RWPE2 (cell line): ENCODE measurements around the gene PTGDR2.

Source experiments
- ATAC-seq: fragments of 200-7000 bp; cut with Tn5 transposase; 3 replicates; pipeline ENCODE4 v1.9.1; 2021; ENCODE audit warnings: low read depth
- DNase-seq: peaks from one replicate; pipeline ENCODE4 v3.0.0-alpha.2; 2020; ENCODE audit warnings: low spot score
- H3K27ac ChIP-seq: fragments of 450-650 bp; 2 replicates; pipeline ENCODE4 v1.5.1; 2017; ENCODE audit warnings: mild to moderate bottlenecking; ENCODE audit not compliant: poor library complexity, severe bottlenecking
- H3K27me3 ChIP-seq: fragments of 250-450 bp; sonication (Bioruptor Pico); 2 replicates; pipeline ENCODE4 v1.5.1; 2021; ENCODE audit warnings: mild to moderate bottlenecking, moderate library complexity; ENCODE audit not compliant: insufficient read depth, poor library complexity, severe bottlenecking
- H3K36me3 ChIP-seq: fragments of 250-450 bp; sonication (Bioruptor Pico); 2 replicates; pipeline ENCODE4 v1.5.1; 2020; ENCODE audit warnings: low read depth, mild to moderate bottlenecking, moderate library complexity
- H3K4me1 ChIP-seq: fragments of 250-450 bp; sonication (Bioruptor Pico); 2 replicates; pipeline ENCODE4 v1.5.1; 2021; ENCODE audit warnings: mild to moderate bottlenecking, moderate library complexity; ENCODE audit not compliant: insufficient read depth, poor library complexity, severe bottlenecking
- H3K4me3 ChIP-seq: fragments of 250-450 bp; sonication (Bioruptor Pico); 2 replicates; pipeline ENCODE4 v1.5.1; 2021; ENCODE audit warnings: mild to moderate bottlenecking, moderate library complexity; ENCODE audit not compliant: severe bottlenecking
- H3K9me3 ChIP-seq: fragments of 250-450 bp; sonication (Bioruptor Pico); 2 replicates; pipeline ENCODE4 v1.5.1; 2021; ENCODE audit warnings: mild to moderate bottlenecking, moderate library complexity; ENCODE audit not compliant: severe bottlenecking
- TF ChIP-seq, protein P1 (sequence below): fragments of 450-650 bp; IDR thresholded peaks from one replicate; pipeline ENCODE4 v1.5.1; 2017; ENCODE audit warnings: mild to moderate bottlenecking, moderate library complexity; ENCODE audit not compliant: poor library complexity, severe bottlenecking

The PTGDR2 gene

DNA sequence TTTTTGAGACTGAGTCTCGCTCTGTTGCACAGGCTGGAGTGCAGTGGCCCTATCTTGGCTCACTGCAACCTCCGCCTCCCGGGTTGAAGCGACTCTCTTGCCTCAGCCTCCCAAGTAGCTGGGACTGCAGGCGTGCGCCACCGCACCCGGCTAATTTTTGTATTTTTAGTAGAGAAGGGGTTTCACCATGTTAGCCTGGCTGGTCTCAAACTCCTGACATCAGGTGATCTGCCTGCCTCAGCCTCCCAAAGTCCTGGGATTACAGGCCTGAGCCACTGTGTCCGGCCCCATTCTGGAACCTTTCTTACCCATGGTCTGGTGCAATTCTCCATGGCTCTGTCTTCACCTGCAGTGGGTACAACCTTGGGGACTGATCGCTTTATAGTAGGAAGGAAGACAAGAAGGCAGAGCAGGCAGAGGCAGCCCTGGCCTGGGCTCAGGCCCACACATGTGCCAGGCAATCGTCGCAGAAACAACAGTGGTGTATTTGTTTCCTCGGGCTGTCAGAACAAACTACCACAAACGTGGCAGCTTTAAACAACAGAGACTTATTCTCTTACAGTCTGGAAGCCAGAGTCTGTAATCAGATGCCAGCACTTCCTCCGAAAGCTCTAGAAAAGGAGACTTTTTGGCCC lies 4.0 kb upstream of the PTGDR2 start:
- no peaks in the 10 kb centered on the region for H3K4me1 ChIP-seq
- no peaks in the 10 kb centered on the region for H3K27me3 ChIP-seq
- TF ChIP-seq, protein P1, sequence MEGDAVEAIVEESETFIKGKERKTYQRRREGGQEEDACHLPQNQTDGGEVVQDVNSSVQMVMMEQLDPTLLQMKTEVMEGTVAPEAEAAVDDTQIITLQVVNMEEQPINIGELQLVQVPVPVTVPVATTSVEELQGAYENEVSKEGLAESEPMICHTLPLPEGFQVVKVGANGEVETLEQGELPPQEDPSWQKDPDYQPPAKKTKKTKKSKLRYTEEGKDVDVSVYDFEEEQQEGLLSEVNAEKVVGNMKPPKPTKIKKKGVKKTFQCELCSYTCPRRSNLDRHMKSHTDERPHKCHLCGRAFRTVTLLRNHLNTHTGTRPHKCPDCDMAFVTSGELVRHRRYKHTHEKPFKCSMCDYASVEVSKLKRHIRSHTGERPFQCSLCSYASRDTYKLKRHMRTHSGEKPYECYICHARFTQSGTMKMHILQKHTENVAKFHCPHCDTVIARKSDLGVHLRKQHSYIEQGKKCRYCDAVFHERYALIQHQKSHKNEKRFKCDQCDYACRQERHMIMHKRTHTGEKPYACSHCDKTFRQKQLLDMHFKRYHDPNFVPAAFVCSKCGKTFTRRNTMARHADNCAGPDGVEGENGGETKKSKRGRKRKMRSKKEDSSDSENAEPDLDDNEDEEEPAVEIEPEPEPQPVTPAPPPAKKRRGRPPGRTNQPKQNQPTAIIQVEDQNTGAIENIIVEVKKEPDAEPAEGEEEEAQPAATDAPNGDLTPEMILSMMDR = no peak
- no peaks in the 10 kb centered on the region for H3K36me3 ChIP-seq
- DNase-seq = no peak
- ATAC-seq = no peak
- no peak overlapping the region for H3K27ac ChIP-seq
- no peak overlapping the region for H3K4me3 ChIP-seq
- no peaks in the 10 kb centered on the region for H3K9me3 ChIP-seq

DNA sequence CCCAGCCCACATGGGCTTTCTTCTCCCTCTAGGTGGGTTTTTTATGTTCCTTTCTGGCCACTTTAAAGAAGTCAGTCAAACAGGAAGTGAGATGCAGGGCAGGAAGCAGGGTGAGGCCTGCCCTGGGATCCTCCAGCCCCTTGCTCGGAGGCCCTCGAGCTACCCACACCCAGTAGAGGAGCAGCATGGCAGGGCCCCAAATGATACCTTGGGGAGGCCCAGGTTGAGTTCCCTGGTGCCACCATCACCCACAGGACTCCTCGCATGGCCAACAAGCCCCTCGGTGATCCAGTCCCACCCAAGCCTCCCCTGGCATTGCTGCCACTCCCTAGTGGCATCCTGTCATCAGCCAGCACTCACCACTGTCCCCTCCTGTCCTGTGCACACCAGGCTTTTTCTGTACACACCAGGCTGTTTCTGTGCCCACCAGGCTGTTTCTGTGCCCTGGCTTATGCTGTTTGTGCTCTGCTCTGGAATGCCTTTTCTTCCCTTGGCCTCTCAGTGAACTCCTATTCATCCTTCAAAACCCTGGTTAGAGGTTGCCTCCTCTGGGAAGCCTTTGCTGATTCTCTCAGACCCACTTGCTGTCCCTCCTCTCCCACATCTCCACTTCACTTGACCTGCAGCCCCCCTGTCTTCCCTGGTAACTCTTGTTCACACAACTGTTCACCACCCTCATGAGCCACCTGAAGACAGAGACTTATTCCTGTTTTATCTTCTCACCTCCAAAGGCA lies 3.1 kb upstream of the PTGDR2 start:
- Histone ChIP-seq H3K36me3 (no peaks in the 10 kb centered on the region), H3K4me3 (no peak overlapping the region), H3K9me3 (no peaks in the 10 kb centered on the region), H3K27ac (no peak overlapping the region), H3K27me3 (no peaks in the 10 kb centered on the region), H3K4me1 (no peaks in the 10 kb centered on the region)
- TF ChIP-seq, protein P1 = no peak
- no peak for ATAC-seq
- DNase-seq = no peak

DNA sequence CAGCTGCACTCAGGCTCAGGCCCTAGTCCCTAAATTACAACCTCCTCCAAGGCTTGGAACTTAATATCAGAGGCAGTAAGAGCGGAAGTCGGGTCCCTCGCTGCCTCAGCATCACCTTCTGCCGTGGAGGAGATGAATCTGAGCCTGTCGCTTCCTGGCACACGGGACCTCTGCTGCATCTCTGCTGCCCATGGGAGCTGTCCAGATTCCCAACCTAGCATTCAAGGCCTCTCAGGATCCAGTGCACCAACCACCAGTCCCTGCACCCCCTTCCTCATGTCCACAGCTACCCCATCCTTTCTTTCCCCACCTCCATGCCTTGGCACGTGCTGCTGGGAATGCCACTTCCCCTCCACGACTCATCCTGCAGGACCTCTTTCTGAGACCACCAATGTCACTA lies 2.5 kb upstream of the PTGDR2 start:
- no peak for ATAC-seq

DNA sequence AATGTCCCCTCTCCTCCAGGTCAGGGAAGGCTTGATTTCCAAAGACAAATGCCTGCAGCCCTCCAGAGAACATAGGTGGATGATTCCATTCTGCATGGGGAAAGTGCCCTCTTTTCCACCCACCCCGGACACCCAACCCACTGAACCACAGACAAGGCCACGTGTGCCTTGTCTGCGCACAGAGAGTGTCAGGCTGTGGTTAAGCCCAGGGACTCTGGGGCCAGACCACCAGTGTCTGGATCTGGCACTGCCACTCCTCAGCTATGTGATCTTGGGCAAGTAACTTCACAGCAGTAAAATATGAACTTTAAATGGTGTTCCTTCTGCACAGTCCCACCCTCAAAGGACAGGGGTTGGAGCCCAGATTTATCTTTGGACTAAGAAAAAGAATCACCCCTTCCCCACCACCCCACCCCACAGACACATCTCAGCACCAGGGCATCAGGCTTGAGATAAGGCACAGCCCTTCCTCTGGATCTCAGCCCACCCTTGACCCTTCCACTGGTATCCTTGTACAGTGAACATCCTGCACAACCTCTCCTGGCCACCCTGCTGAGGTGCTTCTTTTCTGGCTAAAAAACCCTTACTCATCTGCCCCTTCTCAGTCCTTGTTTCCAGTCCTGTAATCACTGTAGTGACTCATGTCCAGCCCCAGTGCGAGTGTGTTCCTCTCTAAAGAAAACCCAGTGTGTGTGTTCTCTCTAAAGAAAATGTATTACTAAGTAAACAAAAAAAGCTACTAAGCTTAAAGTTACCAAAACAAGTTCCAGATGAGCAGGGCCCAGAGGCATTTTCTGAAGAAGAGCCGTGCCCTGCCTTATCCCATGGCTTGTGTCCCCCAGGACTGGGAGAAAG lies 1.9 kb upstream of the PTGDR2 start:
- no peak overlapping the region for H3K27ac ChIP-seq
- no peaks in the 10 kb centered on the region for H3K27me3 ChIP-seq
- H3K4me3 ChIP-seq = no peak overlapping the region
- H3K9me3 ChIP-seq = no peaks in the 10 kb centered on the region
- H3K4me1 ChIP-seq = no peaks in the 10 kb centered on the region
- ATAC-seq = no peak
- DNase-seq = no peak
- TF ChIP-seq, protein P1 = no peak
- no peaks in the 10 kb centered on the region for H3K36me3 ChIP-seq

More for the DNA sequence above, 2.5 kb upstream of the PTGDR2 start:
- no peaks in the 10 kb centered on the region for H3K36me3 ChIP-seq
- TF ChIP-seq, protein P1 = no peak
- DNase-seq = no peak
- H3K4me1 ChIP-seq = no peaks in the 10 kb centered on the region
- H3K27ac ChIP-seq = no peak overlapping the region
- H3K4me3 ChIP-seq = no peak overlapping the region
- no peaks in the 10 kb centered on the region for H3K27me3 ChIP-seq
- no peaks in the 10 kb centered on the region for H3K9me3 ChIP-seq
